ENCODE measurements around the gene MYEOV. TPM values are rescaled to one million over a fixed set of nuclear protein-coding genes. Genes with fewer than 3 reads are reported as not detected.

Gene MYEOV
- total and polyA plus RNA-seq, 9 of the 15 experiments (the other 6 are each of a cell fraction or from before 2014, with no cell fraction given), result 10.2 to 133 (median 32.2) TPM

- no peak for TF ChIP-seq ZHX1 (conservative IDR thresholded peaks at IDR 0.05; ENCODE audit: low read length)
These were observed 3.9 kb downstream of the MYEOV start (continued) for GRCh38 chr11:69297787-69298266.

GRCh38 chr11:69298267-69299022 is 4.5 kb downstream of the MYEOV start:
- no peak for FAIRE-seq
- in situ Hi-C loops (cut with MboI), result no loop called here
- TF ChIP-seq ZBTB11 (CRISPR knock-in tag; IDR thresholded peaks at IDR 0.05), result peak in 1 of 3 experiments; percentile 88; a peak in 2 of 6 replicates
- TF ChIP-seq POU5F1 (IDR thresholded peaks at IDR 0.05; ENCODE audit: borderline replicate concordance, low read depth, low read length, partially characterized antibody), result no peak
- TF ChIP-seq SMAD3 (CRISPR knock-in tag; conservative IDR thresholded peaks at IDR 0.05), result no peak
- TF ChIP-seq CC2D1A (IDR thresholded peaks at IDR 0.05), result no peak
- no peak for TF ChIP-seq NCOA2 (IDR thresholded peaks at IDR 0.05; ENCODE audit: partially characterized antibody in 2 of 2)
- TF ChIP-seq PATZ1 (CRISPR knock-in tag; IDR thresholded peaks at IDR 0.05; ENCODE audit: borderline replicate concordance), result no peak
- peak; percentile 61 for TF ChIP-seq RBFOX2 (IDR thresholded peaks at IDR 0.05; ENCODE audit: low read depth, low read length)
- no peak for TF ChIP-seq NFE2 (IDR thresholded peaks at IDR 0.05; ENCODE audit: low read depth)

More at GRCh38 chr11:69298267-69299022, 4.5 kb downstream of the MYEOV start:
- H3K4me3 ChIP-seq, result peak overlapping the region; percentile 69; the same call in 1 of the 2 replicates
- POLR2A ChIA-PET, result interaction anchor here (0.7 to 1.9 kb wide), 4 partner anchors 9 to 279 kb away, joined by 3 to 7 read pairs (median 3); no protein-coding TSS in a partner anchor
- peak overlapping the region; percentile 81 to 88 for H3K9ac ChIP-seq (ENCODE audit: insufficient read depth in 1 of 2, low read depth in 2 of 2, low read length in 2 of 2)
- peaks cover 91% of the 10 kb centered on the region for H3K79me2 ChIP-seq (ENCODE audit: control insufficient read depth, insufficient read depth, low read length)
- H3K36me3 ChIP-seq (ENCODE audit: control insufficient read depth, insufficient read depth, low read length), result peaks cover 15% of the 10 kb centered on the region
- H3K27me3 ChIP-seq (ENCODE audit: control insufficient read depth in 2 of 2, insufficient read depth in 2 of 2, low read length in 2 of 2), result no peaks in the 10 kb centered on the region
- 21% methylated on average over 22 of the region's 22 CpGs for WGBS (ENCODE audit: insufficient coverage, low coverage, missing lambda C conversion rate)
- H3K4me1 ChIP-seq (replicated peaks in 1 of 2; ENCODE audit: control insufficient read depth in 2 of 2, insufficient read depth in 2 of 2, low read length in 2 of 2), result peaks cover 72 to 88% of the 10 kb centered on the region in 2 experiments
- peak; percentile 17 for ATAC-seq
- H3K9me1 ChIP-seq (ENCODE audit: control insufficient read depth, insufficient read depth, low read length), result peaks cover 3% of the 10 kb centered on the region
- BruUV-seq (replicated peaks), result no TSS peak
- intact Hi-C loops (cut with micrococcal nuclease), result loop anchor here (5.0 to 10.0 kb wide), 4 partner anchors 66 to 164 kb away; no protein-coding TSS in a partner anchor
- H4K20me1 ChIP-seq (replicated peaks; ENCODE audit: control insufficient read depth, insufficient read depth, low read length), result no peaks in the 10 kb centered on the region
- H3K9me3 ChIP-seq (replicated peaks; ENCODE audit: control insufficient read depth, insufficient read depth, low read depth, low read length), result no peaks in the 10 kb centered on the region
- peak; percentile 37 to 83 (median 56) for DNase-seq (ENCODE audit: extremely low read depth in 1 of 4, low spot score in 3 of 4)
- CTCF ChIA-PET (ENCODE audit: low intra/inter-chr PET ratio), result no interaction called here
- peak overlapping the region; percentile 94 for H3K27ac ChIP-seq (ENCODE audit: extremely low read depth, low read depth, low read length)
- H3K4me2 ChIP-seq (ENCODE audit: insufficient read depth, low read length), result peak overlapping the region; percentile 97
- peak overlapping the region; percentile 21 for H2AFZ ChIP-seq (ENCODE audit: low read depth, low read length)

Data from K562 (cell line).